ENCODE measurements around the gene SGSM2.

Gene SGSM2

GRCh38 chr17:2337544-2338314, 428 bp downstream of the SGSM2 start:
- no peak for DNase-seq

GRCh38 chr17:2338315-2338657, 985 bp downstream of the SGSM2 start:
- no peak for DNase-seq

GRCh38 chr17:2343421-2343820, 6.1 kb downstream of the SGSM2 start:
- no peak for DNase-seq

GRCh38 chr17:2344528-2344927, 7.2 kb downstream of the SGSM2 start:
- no peak for DNase-seq

- no peak for DNase-seq
These were observed 9.2 kb downstream of the SGSM2 start for GRCh38 chr17:2346475-2346874.

- peak; percentile 17 to 79 for DNase-seq
These were observed 10.7 kb downstream of the SGSM2 start for GRCh38 chr17:2347805-2348685.

GRCh38 chr17:2351269-2351668, 14.0 kb downstream of the SGSM2 start:
- DNase-seq, result no peak

GRCh38 chr17:2354311-2354710, 17.0 kb downstream of the SGSM2 start:
- DNase-seq, result no peak

- DNase-seq, result no peak
These were observed 19.9 kb downstream of the SGSM2 start for GRCh38 chr17:2357237-2357636.

- DNase-seq, result no peak
These were observed 20.7 kb downstream of the SGSM2 start for GRCh38 chr17:2357931-2358434.

- DNase-seq, result no peak
These were observed 23.9 kb downstream of the SGSM2 start for GRCh38 chr17:2361010-2361760.

GRCh38 chr17:2362016-2362415, 24.7 kb downstream of the SGSM2 start:
- no peak for DNase-seq

GRCh38 chr17:2362416-2362815, 25.1 kb downstream of the SGSM2 start:
- no peak for DNase-seq

GRCh38 chr17:2362881-2363280, 25.6 kb downstream of the SGSM2 start:
- no peak for DNase-seq

GRCh38 chr17:2363318-2363717, 26.0 kb downstream of the SGSM2 start:
- no peak for DNase-seq

GRCh38 chr17:2363851-2364762, 26.8 kb downstream of the SGSM2 start:
- DNase-seq, result no peak

- no peak for DNase-seq
These were observed 27.4 kb downstream of the SGSM2 start for GRCh38 chr17:2364763-2365116.

GRCh38 chr17:2365132-2365531, 27.8 kb downstream of the SGSM2 start:
- no peak for DNase-seq

GRCh38 chr17:2366747-2367494, 29.6 kb downstream of the SGSM2 start:
- no peak for DNase-seq

- no peak for DNase-seq
These were observed 31.1 kb downstream of the SGSM2 start for GRCh38 chr17:2368359-2368758.

- no peak for DNase-seq
These were observed 31.7 kb downstream of the SGSM2 start for GRCh38 chr17:2369039-2369438.

Measured in NCI-H187 (cell line).